Mucosa of stomach (tissue), 1 donor: ENCODE results near the gene DPP10.

Experiments used
- H3K27me3 ChIP-seq: one replicate; pipeline ENCODE4 v1.7.0; 2013; ENCODE audit warnings: mild to moderate bottlenecking, low read length; ENCODE audit not compliant: control insufficient read depth, insufficient read depth
- H3K36me3 ChIP-seq: one replicate; pipeline ENCODE4 v1.7.0; 2013; ENCODE audit warnings: low read length; ENCODE audit not compliant: control insufficient read depth, insufficient read depth
- H3K4me1 ChIP-seq: one replicate; pipeline ENCODE4 v1.7.0; 2013; ENCODE audit warnings: mild to moderate bottlenecking, low read length; ENCODE audit not compliant: control insufficient read depth, insufficient read depth
- H3K4me3 ChIP-seq: one replicate; pipeline ENCODE4 v1.7.0; 2013; ENCODE audit warnings: low read length
- H3K9ac ChIP-seq: one replicate; pipeline ENCODE4 v1.7.0; 2013; ENCODE audit warnings: mild to moderate bottlenecking, low read length, moderate library complexity
- H3K9me3 ChIP-seq: one replicate; pipeline ENCODE4 v1.7.0; 2013; ENCODE audit warnings: mild to moderate bottlenecking, low read length, moderate library complexity; ENCODE audit not compliant: control insufficient read depth
- donor health status: Pancreatic carcinoma.

Gene DPP10

GRCh38 chr2:114550364-114550763 lies 107.9 kb downstream of the DPP10 start:
- Histone ChIP-seq H3K4me1 (peaks cover 23% of the 10 kb centered on the region), H3K27me3 (no peaks in the 10 kb centered on the region), H3K36me3 (no peaks in the 10 kb centered on the region), H3K9me3 (no peaks in the 10 kb centered on the region), H3K9ac (no peak overlapping the region), H3K4me3 (no peak overlapping the region)

GRCh38 chr2:114550895-114551793 lies 108.7 kb downstream of the DPP10 start:
- Histone ChIP-seq H3K4me1 (peaks cover 15% of the 10 kb centered on the region), H3K36me3 (no peaks in the 10 kb centered on the region), H3K27me3 (no peaks in the 10 kb centered on the region), H3K9me3 (no peaks in the 10 kb centered on the region), H3K9ac (no peak overlapping the region), H3K4me3 (no peak overlapping the region)

GRCh38 chr2:114553027-114553426 lies 110.6 kb downstream of the DPP10 start:
- H3K9me3 ChIP-seq, result no peaks in the 10 kb centered on the region
- no peak overlapping the region for H3K9ac ChIP-seq
- H3K4me3 ChIP-seq, result no peak overlapping the region
- no peaks in the 10 kb centered on the region for H3K4me1 ChIP-seq
- H3K27me3 ChIP-seq, result no peaks in the 10 kb centered on the region
- H3K36me3 ChIP-seq, result no peaks in the 10 kb centered on the region

GRCh38 chr2:114569166-114569565 lies 126.7 kb downstream of the DPP10 start:
- Histone ChIP-seq H3K9me3 (no peaks in the 10 kb centered on the region), H3K27me3 (no peaks in the 10 kb centered on the region), H3K4me1 (no peaks in the 10 kb centered on the region), H3K9ac (no peak overlapping the region), H3K36me3 (no peaks in the 10 kb centered on the region), H3K4me3 (no peak overlapping the region)

GRCh38 chr2:114577657-114578056 lies 135.2 kb downstream of the DPP10 start:
- no peak overlapping the region for H3K9ac ChIP-seq
- no peaks in the 10 kb centered on the region for H3K27me3 ChIP-seq
- no peaks in the 10 kb centered on the region for H3K4me1 ChIP-seq
- no peaks in the 10 kb centered on the region for H3K9me3 ChIP-seq
- no peaks in the 10 kb centered on the region for H3K36me3 ChIP-seq
- H3K4me3 ChIP-seq, result no peak overlapping the region

- Histone ChIP-seq H3K4me1 (no peaks in the 10 kb centered on the region), H3K36me3 (no peaks in the 10 kb centered on the region), H3K27me3 (no peaks in the 10 kb centered on the region), H3K9ac (no peak overlapping the region), H3K9me3 (no peaks in the 10 kb centered on the region), H3K4me3 (no peak overlapping the region)
Measured at GRCh38 chr2:114579542-114579941, 137.1 kb downstream of the DPP10 start.

GRCh38 chr2:114580691-114581090 lies 138.2 kb downstream of the DPP10 start:
- Histone ChIP-seq H3K9me3 (no peaks in the 10 kb centered on the region), H3K36me3 (no peaks in the 10 kb centered on the region), H3K4me3 (no peak overlapping the region), H3K9ac (no peak overlapping the region), H3K4me1 (no peaks in the 10 kb centered on the region), H3K27me3 (no peaks in the 10 kb centered on the region)

- H3K9me3 ChIP-seq, result no peaks in the 10 kb centered on the region
- H3K27me3 ChIP-seq, result no peaks in the 10 kb centered on the region
- H3K4me1 ChIP-seq, result no peaks in the 10 kb centered on the region
- no peak overlapping the region for H3K4me3 ChIP-seq
- H3K9ac ChIP-seq, result no peak overlapping the region
- H3K36me3 ChIP-seq, result no peaks in the 10 kb centered on the region
Measured at GRCh38 chr2:114598329-114598728, 155.9 kb downstream of the DPP10 start.

- no peak overlapping the region for H3K9ac ChIP-seq
- no peak overlapping the region for H3K4me3 ChIP-seq
- H3K27me3 ChIP-seq, result no peaks in the 10 kb centered on the region
- H3K36me3 ChIP-seq, result no peaks in the 10 kb centered on the region
- H3K9me3 ChIP-seq, result no peaks in the 10 kb centered on the region
- H3K4me1 ChIP-seq, result no peaks in the 10 kb centered on the region
Measured at GRCh38 chr2:114609203-114609602, 166.8 kb downstream of the DPP10 start.

- Histone ChIP-seq H3K27me3 (no peaks in the 10 kb centered on the region), H3K9ac (no peak overlapping the region), H3K4me1 (no peaks in the 10 kb centered on the region), H3K4me3 (no peak overlapping the region), H3K9me3 (no peaks in the 10 kb centered on the region), H3K36me3 (no peaks in the 10 kb centered on the region)
Measured at GRCh38 chr2:114609801-114610200, 167.4 kb downstream of the DPP10 start.

- no peaks in the 10 kb centered on the region for H3K4me1 ChIP-seq
- H3K27me3 ChIP-seq, result no peaks in the 10 kb centered on the region
- no peaks in the 10 kb centered on the region for H3K36me3 ChIP-seq
- no peak overlapping the region for H3K4me3 ChIP-seq
- no peak overlapping the region for H3K9ac ChIP-seq
- H3K9me3 ChIP-seq, result no peaks in the 10 kb centered on the region
Measured at GRCh38 chr2:114610677-114611076, 168.2 kb downstream of the DPP10 start.

- Histone ChIP-seq H3K4me1 (no peaks in the 10 kb centered on the region), H3K4me3 (no peak overlapping the region), H3K9me3 (no peaks in the 10 kb centered on the region), H3K27me3 (no peaks in the 10 kb centered on the region), H3K36me3 (no peaks in the 10 kb centered on the region), H3K9ac (no peak overlapping the region)
Measured at GRCh38 chr2:114614592-114614991, 172.2 kb downstream of the DPP10 start.
